ENCODE measurements around the gene ANKRD24. TPM values are rescaled to one million over a fixed set of nuclear protein-coding genes. Genes with fewer than 3 reads are reported as not detected.

ANKRD24 gene
- total and polyA plus RNA-seq, 8 donors = 0.58 to 2.3 (median 1.3) TPM

DNA sequence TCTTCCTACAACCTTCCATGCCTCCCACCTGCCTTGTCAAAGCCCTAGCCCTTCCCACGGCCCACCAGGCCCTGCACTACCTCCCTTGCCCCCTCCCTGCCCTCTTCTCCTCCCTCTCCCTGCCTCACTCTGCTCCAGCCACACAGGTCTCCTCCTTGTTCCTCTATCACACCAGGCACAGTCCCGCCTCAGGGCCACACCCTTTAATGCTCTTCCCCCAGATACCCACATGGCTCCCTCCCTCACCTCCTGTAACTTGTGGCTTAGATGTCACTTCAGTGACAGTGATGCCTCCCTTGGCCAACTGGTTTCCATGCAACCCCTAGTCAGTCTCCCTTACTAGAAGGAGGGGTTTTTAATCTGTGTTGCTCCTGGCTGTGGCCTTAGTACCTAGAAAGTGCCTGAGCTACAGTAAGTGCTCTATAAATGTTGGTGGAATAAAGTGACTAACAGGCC lies 1.4 kb upstream of the ANKRD24 start:
- intact Hi-C loops (cut with DNase I) = no loop called here

GRCh38 chr19:4183967-4184717 lies 1.7 kb downstream of the ANKRD24 start:
- no peak overlapping the region for H3K27ac ChIP-seq
- H3K9me3 ChIP-seq = no peaks in the 10 kb centered on the region
- intact Hi-C loops (cut with DNase I) = no loop called here
- no peaks in the 10 kb centered on the region for H3K27me3 ChIP-seq
- peaks cover 5 to 29% of the 10 kb centered on the region in 2 donors for H3K4me1 ChIP-seq
- H3K4me3 ChIP-seq = no peak overlapping the region
- peaks cover 0 to 9% of the 10 kb centered on the region in 2 donors for H3K36me3 ChIP-seq
- DNase-seq (peak in 1 of 4 donors; percentile 78), ATAC-seq (no peak)
- TF ChIP-seq CTCF (IDR thresholded peaks at IDR 0.05) = no peak

More for the DNA sequence above, 1.4 kb upstream of the ANKRD24 start:
- H3K4me1 ChIP-seq = peaks cover 5 to 29% of the 10 kb centered on the region in 2 donors
- peaks cover 0 to 39% of the 10 kb centered on the region in 2 donors for H3K36me3 ChIP-seq
- no peaks in the 10 kb centered on the region for H3K9me3 ChIP-seq
- no peak for TF ChIP-seq CTCF (IDR thresholded peaks at IDR 0.05)
- no peak overlapping the region for H3K27ac ChIP-seq
- ATAC-seq (no peak), DNase-seq (no peak)
- H3K4me3 ChIP-seq = peak overlapping the region in 1 of 2 donors; percentile 87
- no peaks in the 10 kb centered on the region for H3K27me3 ChIP-seq

GRCh38 chr19:4184718-4185352 lies 2.3 kb downstream of the ANKRD24 start:
- DNase-seq = no peak
- Histone ChIP-seq H3K27me3 (no peaks in the 10 kb centered on the region), H3K4me1 (peaks cover 5 to 29% of the 10 kb centered on the region in 2 donors), H3K9me3 (no peaks in the 10 kb centered on the region), H3K36me3 (peaks cover 0 to 2% of the 10 kb centered on the region in 2 donors), H3K27ac (no peak overlapping the region), H3K4me3 (no peak overlapping the region)
- no peak for TF ChIP-seq CTCF (IDR thresholded peaks at IDR 0.05)
- no peak for ATAC-seq
- intact Hi-C loops (cut with DNase I) = no loop called here

GRCh38 chr19:4185413-4186086 lies 3.1 kb downstream of the ANKRD24 start:
- ATAC-seq (no peak), DNase-seq (no peak)
- intact Hi-C loops (cut with DNase I) = no loop called here
- H3K4me1 ChIP-seq = peaks cover 5 to 26% of the 10 kb centered on the region in 2 donors
- no peaks in the 10 kb centered on the region for H3K27me3 ChIP-seq
- no peak overlapping the region for H3K4me3 ChIP-seq
- no peaks in the 10 kb centered on the region for H3K36me3 ChIP-seq
- no peak overlapping the region for H3K27ac ChIP-seq
- TF ChIP-seq CTCF (IDR thresholded peaks at IDR 0.05) = no peak
- H3K9me3 ChIP-seq = no peaks in the 10 kb centered on the region
